H9 (cell line): ENCODE data around the gene DIP2C. TPM values are rescaled to one million over a fixed set of nuclear protein-coding genes. Genes with fewer than 3 reads are reported as not detected.

Experiments used
- DNase-seq: peaks from one replicate; pipeline ENCODE4 v3.0.0-alpha.2; 2017
- H2AFZ ChIP-seq: one replicate; pipeline ENCODE4 v1.6.1; 2013; ENCODE audit warnings: mild to moderate bottlenecking, low read length, control low read depth, moderate library complexity
- H2AK5ac ChIP-seq: 2 replicates; pipeline ENCODE4 v1.6.1; 2013; ENCODE audit warnings: low read length, control low read depth, mixed read lengths; ENCODE audit not compliant: insufficient read length
- H2BK120ac ChIP-seq: one replicate; pipeline ENCODE4 v1.6.1; 2013; ENCODE audit warnings: low read depth, mild to moderate bottlenecking, low read length, control low read depth, inconsistent platforms; ENCODE audit not compliant: poor library complexity, severe bottlenecking
- H2BK12ac ChIP-seq: 2 replicates; pipeline ENCODE4 v1.6.1; 2013; ENCODE audit warnings: low read length, control low read depth, mixed read lengths, low read depth; ENCODE audit not compliant: insufficient read length
- H2BK15ac ChIP-seq: 2 replicates; pipeline ENCODE4 v1.6.1; 2013; ENCODE audit warnings: low read depth, low read length, control low read depth
- H2BK20ac ChIP-seq: one replicate; pipeline ENCODE4 v1.6.1; 2013; ENCODE audit warnings: low read depth, mild to moderate bottlenecking, low read length, control low read depth, inconsistent platforms; ENCODE audit not compliant: poor library complexity, severe bottlenecking
- H2BK5ac ChIP-seq: 2 replicates; pipeline ENCODE4 v1.6.1; 2013; ENCODE audit warnings: low read length, control low read depth, mixed read lengths; ENCODE audit not compliant: insufficient read length
- H3K14ac ChIP-seq: 2 replicates; pipeline ENCODE4 v1.6.1; 2013; ENCODE audit warnings: low read length, control low read depth; ENCODE audit not compliant: insufficient read depth
- H3K18ac ChIP-seq: 2 replicates; pipeline ENCODE4 v1.6.1; 2013; ENCODE audit warnings: low read depth, mild to moderate bottlenecking, mixed read lengths, low read length, control low read depth; ENCODE audit not compliant: insufficient read length
- H3K23ac ChIP-seq: 2 replicates; pipeline ENCODE4 v1.6.1; 2013; ENCODE audit warnings: low read length, control low read depth, mixed read lengths, low read depth; ENCODE audit not compliant: insufficient read length
- H3K23me2 ChIP-seq: 2 replicates; pipeline ENCODE4 v1.6.1; 2013; ENCODE audit warnings: low read depth, mild to moderate bottlenecking, mixed read lengths, low read length, control low read depth; ENCODE audit not compliant: insufficient read length, poor library complexity, severe bottlenecking
- H3K27ac ChIP-seq: 2 replicates; pipeline ENCODE4 v1.5.1; 2013; ENCODE audit warnings: low read length, control low read depth, mixed read lengths, low read depth; ENCODE audit not compliant: insufficient read length
- H3K27me3 ChIP-seq: 2 replicates; pipeline ENCODE4 v1.6.1; 2013; ENCODE audit warnings: low read length, control low read depth, inconsistent platforms; ENCODE audit not compliant: insufficient read depth
- H3K4ac ChIP-seq: 2 replicates; pipeline ENCODE4 v1.6.1; 2013; ENCODE audit warnings: low read depth, mild to moderate bottlenecking, control low read depth, inconsistent platforms, low read length, moderate library complexity
- H3K4me1 ChIP-seq: 2 replicates; pipeline ENCODE4 v1.6.1; 2013; ENCODE audit warnings: low read length, control low read depth, inconsistent platforms; ENCODE audit not compliant: insufficient read depth
- H3K4me2 ChIP-seq: 2 replicates; pipeline ENCODE4 v1.6.1; 2013; ENCODE audit warnings: low read length, control low read depth, mixed read lengths; ENCODE audit not compliant: insufficient read length, insufficient read depth
- H3K56ac ChIP-seq: 2 replicates; pipeline ENCODE4 v1.6.1; 2013; ENCODE audit warnings: low read depth, mild to moderate bottlenecking, mixed read lengths, low read length, control low read depth; ENCODE audit not compliant: insufficient read length
- H3K79me1 ChIP-seq: 2 replicates; pipeline ENCODE4 v1.6.1; 2013; ENCODE audit warnings: low read depth, mild to moderate bottlenecking, moderate library complexity, low read length, control low read depth, inconsistent platforms; ENCODE audit not compliant: insufficient read depth, poor library complexity, severe bottlenecking
- H3K79me2 ChIP-seq: 2 replicates; pipeline ENCODE4 v1.6.1; 2013; ENCODE audit warnings: low read length, control low read depth, inconsistent platforms; ENCODE audit not compliant: insufficient read depth
- H3K9ac ChIP-seq: 2 replicates; pipeline ENCODE4 v1.6.1; 2013; ENCODE audit warnings: low read length, control low read depth, mixed read lengths; ENCODE audit not compliant: insufficient read length; ENCODE audit errors: extremely low read depth
- H3K9me3 ChIP-seq: one replicate; pipeline ENCODE4 v1.6.1; 2013; ENCODE audit warnings: low read depth, low read length, inconsistent platforms; ENCODE audit not compliant: control insufficient read depth
- H3T11ph ChIP-seq: one replicate; pipeline ENCODE4 v1.6.1; 2013; ENCODE audit warnings: mild to moderate bottlenecking, low read length, control low read depth, inconsistent platforms
- H4K20me1 ChIP-seq: one replicate; pipeline ENCODE4 v1.6.1; 2013; ENCODE audit not compliant: control insufficient read depth, insufficient read length, insufficient read depth
- H4K5ac ChIP-seq: 2 replicates; pipeline ENCODE4 v1.6.1; 2013; ENCODE audit warnings: low read depth, mild to moderate bottlenecking, mixed read lengths, low read length, control low read depth; ENCODE audit not compliant: insufficient read length
- H4K8ac ChIP-seq: replicated peaks from 2 replicates; pipeline ENCODE4 v1.6.1; 2013; ENCODE audit warnings: low read length, control low read depth, mixed read lengths, low read depth; ENCODE audit not compliant: insufficient read length
- H4K91ac ChIP-seq: 2 replicates; pipeline ENCODE4 v1.6.1; 2013; ENCODE audit warnings: low read depth, mild to moderate bottlenecking, moderate library complexity, mixed read lengths, low read length, control low read depth; ENCODE audit not compliant: insufficient read length
- H3K27ac Mint-ChIP-seq, 3 experiments: 2 replicates in 2 of 3; 3 replicates in 1 of 3; pipeline ENCODE4 v1.8.0; 2020 to 2021; ENCODE audit warnings: mixed read lengths in 3 of 3, mild to moderate bottlenecking in 1 of 3, moderate library complexity in 1 of 3
- H3K27me3 Mint-ChIP-seq: 2 replicates; pipeline ENCODE4 v1.8.0; 2021; ENCODE audit warnings: low read depth, mild to moderate bottlenecking, moderate library complexity, mixed read lengths
- H3K36me3 Mint-ChIP-seq, 3 experiments: 2 replicates in 2 of 3; 3 replicates in 1 of 3; pipeline ENCODE4 v1.8.0; 2020 to 2021; ENCODE audit warnings: low read depth in 3 of 3, mixed read lengths in 3 of 3; ENCODE audit not compliant: insufficient read depth in 1 of 3
- H3K4me1 Mint-ChIP-seq, 2 experiments: 2 replicates each; pipeline ENCODE4 v1.8.0; 2020; ENCODE audit warnings: mixed read lengths in 2 of 2
- H3K4me3 Mint-ChIP-seq, 2 experiments: 2 replicates in 1 of 2; 3 replicates in 1 of 2; pipeline ENCODE4 v1.8.0; 2020 to 2021; ENCODE audit warnings: mild to moderate bottlenecking in 2 of 2, mixed read lengths in 2 of 2, moderate library complexity in 1 of 2
- H3K9me3 Mint-ChIP-seq, 2 experiments: 2 replicates in 1 of 2; 3 replicates in 1 of 2; pipeline ENCODE4 v1.8.0; 2020; ENCODE audit warnings: mild to moderate bottlenecking in 2 of 2, mixed read lengths in 2 of 2, moderate library complexity in 1 of 2
- WGBS: extraction: QIAGEN DNeasy Blood & Tissue Kit; methylation state at CpG from one replicate; pipeline ENCODE4 v1.1.7; 2013; ENCODE audit warnings: missing lambda C conversion rate, low lambda C conversion rate, mixed read lengths; ENCODE audit not compliant: insufficient read length; ENCODE audit errors: extremely low coverage; 5-methylcytosine and 5-hydroxymethylcytosine counted together
- total RNA-seq: library from RNA; stranded (reverse); gene quantifications from 2 replicates; pipeline ENCODE4 v1.2.1, GENCODE V29; 2021
- TF ChIP-seq, protein P1 (sequence below): fragments of 200-600 bp; sonication (generic); conservative IDR thresholded peaks from 3 replicates; pipeline ENCODE4 v1.8.0; 2021; ENCODE audit warnings: antibody characterized with exemption, mild to moderate bottlenecking

The DIP2C gene
- total RNA-seq, 1 experiment from 2014 or later = 7.9 TPM

DNA sequence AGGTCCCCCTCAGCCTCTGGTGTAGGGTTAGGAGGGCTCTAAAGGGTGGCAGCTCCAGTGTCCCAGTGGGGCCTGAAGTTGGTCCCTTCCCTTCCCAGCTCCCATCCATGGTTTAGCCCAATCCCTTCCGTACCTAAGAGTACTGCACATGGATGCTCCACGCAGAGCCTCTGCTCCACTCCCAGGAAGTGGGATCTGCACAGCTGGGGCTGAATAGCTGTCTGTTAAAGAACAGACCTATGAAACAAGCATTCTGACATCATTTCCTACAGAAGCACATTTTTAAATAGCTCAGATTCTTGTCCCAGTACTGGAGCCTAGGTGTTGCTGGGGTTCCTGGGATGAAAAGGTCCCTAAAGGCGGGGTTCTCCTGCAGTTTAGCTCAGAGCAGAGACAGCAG, 418.3 kb downstream of the DIP2C start:
- Histone ChIP-seq H4K5ac (no peak overlapping the region), H3K27me3 (no peaks in the 10 kb centered on the region), H4K20me1 (no peaks in the 10 kb centered on the region), H3T11ph (no peak overlapping the region), H3K18ac (no peak overlapping the region), H2AK5ac (no peak overlapping the region), H2BK120ac (no peak overlapping the region), H2AFZ (no peak overlapping the region), H3K9ac (no peak overlapping the region), H2BK5ac (no peak overlapping the region), H3K56ac (no peak overlapping the region), H3K14ac (no peak overlapping the region), H3K4me2 (no peak overlapping the region), H4K8ac (no peak overlapping the region), H3K79me2 (no peaks in the 10 kb centered on the region), H3K23me2 (no peaks in the 10 kb centered on the region), H3K27ac (no peak overlapping the region), H2BK12ac (no peak overlapping the region), H3K79me1 (no peaks in the 10 kb centered on the region), H2BK15ac (no peak overlapping the region), H3K4me1 (peaks cover 2% of the 10 kb centered on the region; the same call in 1 of the 2 replicates), H3K23ac (no peak overlapping the region), H3K9me3 (no peaks in the 10 kb centered on the region), H4K91ac (no peak overlapping the region), H3K4ac (no peak overlapping the region), H2BK20ac (no peak overlapping the region)
- DNase-seq = no peak
- Mint-ChIP-seq H3K9me3 (no peaks in the 10 kb centered on the region), H3K36me3 (no peaks in the 10 kb centered on the region), H3K27ac (no peak overlapping the region), H3K4me1 (peaks cover 24 to 27% of the 10 kb centered on the region in 2 experiments), H3K27me3 (peaks cover 2% of the 10 kb centered on the region; the same call in 1 of the 2 replicates), H3K4me3 (no peak overlapping the region)
- TF ChIP-seq, protein P1, sequence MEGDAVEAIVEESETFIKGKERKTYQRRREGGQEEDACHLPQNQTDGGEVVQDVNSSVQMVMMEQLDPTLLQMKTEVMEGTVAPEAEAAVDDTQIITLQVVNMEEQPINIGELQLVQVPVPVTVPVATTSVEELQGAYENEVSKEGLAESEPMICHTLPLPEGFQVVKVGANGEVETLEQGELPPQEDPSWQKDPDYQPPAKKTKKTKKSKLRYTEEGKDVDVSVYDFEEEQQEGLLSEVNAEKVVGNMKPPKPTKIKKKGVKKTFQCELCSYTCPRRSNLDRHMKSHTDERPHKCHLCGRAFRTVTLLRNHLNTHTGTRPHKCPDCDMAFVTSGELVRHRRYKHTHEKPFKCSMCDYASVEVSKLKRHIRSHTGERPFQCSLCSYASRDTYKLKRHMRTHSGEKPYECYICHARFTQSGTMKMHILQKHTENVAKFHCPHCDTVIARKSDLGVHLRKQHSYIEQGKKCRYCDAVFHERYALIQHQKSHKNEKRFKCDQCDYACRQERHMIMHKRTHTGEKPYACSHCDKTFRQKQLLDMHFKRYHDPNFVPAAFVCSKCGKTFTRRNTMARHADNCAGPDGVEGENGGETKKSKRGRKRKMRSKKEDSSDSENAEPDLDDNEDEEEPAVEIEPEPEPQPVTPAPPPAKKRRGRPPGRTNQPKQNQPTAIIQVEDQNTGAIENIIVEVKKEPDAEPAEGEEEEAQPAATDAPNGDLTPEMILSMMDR = no peak
- no CpG with 5 or more reads among the region's 3 CpGs for WGBS
